ENCODE measurements around the gene SIX4. TPM values are rescaled to one million over a fixed set of nuclear protein-coding genes. Genes with fewer than 3 reads are reported as not detected.

SIX4 gene
- total RNA-seq, 2 experiments from 2014 or later = not detected

DNA sequence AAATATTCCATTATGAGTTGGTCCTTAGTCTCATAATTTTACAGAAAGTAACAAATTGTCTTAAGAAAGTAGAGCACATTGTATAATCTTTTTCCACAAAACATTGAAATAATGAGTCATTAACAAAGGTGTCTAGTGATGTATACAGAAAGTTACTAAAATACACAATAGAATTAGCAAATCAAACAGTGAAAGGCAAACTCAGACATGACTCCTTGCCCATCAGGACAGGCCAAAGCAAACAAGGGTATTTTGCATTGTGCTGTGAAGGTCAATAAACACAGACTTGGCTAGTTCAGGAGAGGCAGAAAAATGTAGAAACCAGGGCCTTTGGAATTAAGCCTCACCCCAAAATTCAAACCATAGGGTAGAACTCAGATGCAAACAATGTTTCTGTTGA, 37.3 kb downstream of the SIX4 start:
- H3K27ac ChIP-seq (ENCODE audit: low read depth in 1 of 2, low read length in 2 of 2) = no peak overlapping the region
- ATAC-seq (ENCODE audit: poor library complexity) (no peak), DNase-seq (no peak)
- no peaks in the 10 kb centered on the region for H3K36me3 ChIP-seq (ENCODE audit: insufficient read depth, low read length)
- ChIA-PET CTCF (no interaction called here), POLR2A (no interaction called here)
- Mint-ChIP-seq H3K36me3 (ENCODE audit: low read depth) (no peaks in the 10 kb centered on the region), H3K9me3 (no peaks in the 10 kb centered on the region), H3K4me3 (no peak overlapping the region), H3K27me3 (peaks cover 31% of the 10 kb centered on the region), H3K27ac (no peak overlapping the region), H3K4me1 (ENCODE audit: low read depth) (no peaks in the 10 kb centered on the region)
- TF ChIP-seq, protein P1, sequence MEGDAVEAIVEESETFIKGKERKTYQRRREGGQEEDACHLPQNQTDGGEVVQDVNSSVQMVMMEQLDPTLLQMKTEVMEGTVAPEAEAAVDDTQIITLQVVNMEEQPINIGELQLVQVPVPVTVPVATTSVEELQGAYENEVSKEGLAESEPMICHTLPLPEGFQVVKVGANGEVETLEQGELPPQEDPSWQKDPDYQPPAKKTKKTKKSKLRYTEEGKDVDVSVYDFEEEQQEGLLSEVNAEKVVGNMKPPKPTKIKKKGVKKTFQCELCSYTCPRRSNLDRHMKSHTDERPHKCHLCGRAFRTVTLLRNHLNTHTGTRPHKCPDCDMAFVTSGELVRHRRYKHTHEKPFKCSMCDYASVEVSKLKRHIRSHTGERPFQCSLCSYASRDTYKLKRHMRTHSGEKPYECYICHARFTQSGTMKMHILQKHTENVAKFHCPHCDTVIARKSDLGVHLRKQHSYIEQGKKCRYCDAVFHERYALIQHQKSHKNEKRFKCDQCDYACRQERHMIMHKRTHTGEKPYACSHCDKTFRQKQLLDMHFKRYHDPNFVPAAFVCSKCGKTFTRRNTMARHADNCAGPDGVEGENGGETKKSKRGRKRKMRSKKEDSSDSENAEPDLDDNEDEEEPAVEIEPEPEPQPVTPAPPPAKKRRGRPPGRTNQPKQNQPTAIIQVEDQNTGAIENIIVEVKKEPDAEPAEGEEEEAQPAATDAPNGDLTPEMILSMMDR (IDR thresholded peaks at IDR 0.05) = no peak
- no peaks in the 10 kb centered on the region for H3K4me1 ChIP-seq (ENCODE audit: insufficient read depth, low read length)
- intact Hi-C loops (cut with DNase I, micrococcal nuclease) = no loop called here
- H3K9me3 ChIP-seq (ENCODE audit: control insufficient read depth in 1 of 2, insufficient read depth in 1 of 2, low read length in 2 of 2) = no peaks in the 10 kb centered on the region
- no peak overlapping the region for H3K4me3 ChIP-seq (ENCODE audit: low read length)
- H3K27me3 ChIP-seq (ENCODE audit: control insufficient read depth in 1 of 2, insufficient read depth in 2 of 2, low read length in 2 of 2) = peaks cover 0 to 4% of the 10 kb centered on the region in 2 experiments

DNA sequence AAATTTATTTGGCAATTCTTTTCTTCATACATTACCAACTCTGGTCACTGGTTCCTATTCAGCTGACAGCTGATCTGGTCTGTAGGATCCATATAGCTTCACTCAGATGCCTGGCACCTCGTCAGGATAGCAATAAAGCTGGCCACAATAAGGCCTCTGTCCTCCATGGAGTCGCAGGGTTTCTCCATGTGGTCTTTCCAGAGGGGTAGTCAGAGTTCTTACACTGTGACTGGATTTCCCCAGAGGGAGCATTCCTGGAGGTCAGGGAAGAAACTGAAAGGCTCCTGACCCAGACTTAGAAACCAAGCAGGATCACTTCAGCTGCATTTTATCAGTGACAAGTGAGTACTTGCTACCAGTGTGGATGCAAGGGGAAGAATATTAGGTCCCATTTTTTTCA, 39.9 kb downstream of the SIX4 start:
- no peaks in the 10 kb centered on the region for H3K9me3 Mint-ChIP-seq
- peaks cover 40% of the 10 kb centered on the region for H3K27me3 Mint-ChIP-seq
- no peaks in the 10 kb centered on the region for H3K4me1 Mint-ChIP-seq (ENCODE audit: low read depth)
- no peaks in the 10 kb centered on the region for H3K4me1 ChIP-seq (ENCODE audit: insufficient read depth, low read length)
- ChIA-PET CTCF (no interaction called here), POLR2A (no interaction called here)
- no peaks in the 10 kb centered on the region for H3K36me3 ChIP-seq (ENCODE audit: insufficient read depth, low read length)
- ATAC-seq (ENCODE audit: poor library complexity) (no peak), DNase-seq (no peak)
- H3K4me3 ChIP-seq (ENCODE audit: low read length) = no peak overlapping the region
- H3K27ac ChIP-seq (ENCODE audit: low read depth in 1 of 2, low read length in 2 of 2) = no peak overlapping the region
- TF ChIP-seq, protein P1 (IDR thresholded peaks at IDR 0.05) = no peak
- H3K36me3 Mint-ChIP-seq (ENCODE audit: low read depth) = no peaks in the 10 kb centered on the region
- H3K9me3 ChIP-seq (ENCODE audit: control insufficient read depth in 1 of 2, insufficient read depth in 1 of 2, low read length in 2 of 2) = no peaks in the 10 kb centered on the region
- H3K27me3 ChIP-seq (ENCODE audit: control insufficient read depth in 1 of 2, insufficient read depth in 2 of 2, low read length in 2 of 2) = peaks cover 0 to 4% of the 10 kb centered on the region in 2 experiments
- H3K27ac Mint-ChIP-seq = no peak overlapping the region
- H3K4me3 Mint-ChIP-seq = no peak overlapping the region
- intact Hi-C loops (cut with DNase I, micrococcal nuclease) = no loop called here

DNA sequence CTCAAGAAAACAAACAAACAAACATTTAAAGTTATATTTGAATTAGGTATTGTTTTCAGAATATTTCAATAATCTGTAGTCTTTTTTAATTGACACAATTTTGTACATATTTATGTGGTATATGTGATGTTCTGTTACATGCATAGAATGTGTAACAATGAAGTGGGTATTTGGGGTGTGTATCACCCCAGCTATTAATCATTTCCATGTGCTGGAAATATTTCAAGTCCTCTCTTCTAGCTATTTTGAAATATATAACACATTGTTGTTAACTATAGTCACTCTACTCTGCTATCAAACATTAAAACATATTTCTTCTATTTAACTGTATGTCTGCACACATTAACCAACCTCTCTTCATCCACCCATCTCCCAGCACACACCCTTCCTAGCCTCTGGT, 42.9 kb downstream of the SIX4 start:
- no peaks in the 10 kb centered on the region for H3K4me1 ChIP-seq (ENCODE audit: insufficient read depth, low read length)
- H3K9me3 ChIP-seq (ENCODE audit: control insufficient read depth in 1 of 2, insufficient read depth in 1 of 2, low read length in 2 of 2) = no peaks in the 10 kb centered on the region
- H3K27ac Mint-ChIP-seq = no peak overlapping the region
- ATAC-seq (ENCODE audit: poor library complexity) (no peak), DNase-seq (no peak)
- TF ChIP-seq, protein P1 (IDR thresholded peaks at IDR 0.05) = no peak
- H3K4me3 Mint-ChIP-seq = no peak overlapping the region
- H3K4me1 Mint-ChIP-seq (ENCODE audit: low read depth) = no peaks in the 10 kb centered on the region
- H3K36me3 ChIP-seq (ENCODE audit: insufficient read depth, low read length) = no peaks in the 10 kb centered on the region
- H3K27me3 Mint-ChIP-seq = peaks cover 46% of the 10 kb centered on the region
- no peaks in the 10 kb centered on the region for H3K36me3 Mint-ChIP-seq (ENCODE audit: low read depth)
- intact Hi-C loops (cut with DNase I, micrococcal nuclease) = no loop called here
- H3K27me3 ChIP-seq (ENCODE audit: control insufficient read depth in 1 of 2, insufficient read depth in 2 of 2, low read length in 2 of 2) = peaks cover 0 to 4% of the 10 kb centered on the region in 2 experiments
- no peaks in the 10 kb centered on the region for H3K9me3 Mint-ChIP-seq
- no peak overlapping the region for H3K27ac ChIP-seq (ENCODE audit: low read depth in 1 of 2, low read length in 2 of 2)
- CTCF ChIA-PET = no interaction called here
- no peak overlapping the region for H3K4me3 ChIP-seq (ENCODE audit: low read length)
- POLR2A ChIA-PET = no interaction called here

All from CD4-positive, alpha-beta T cell (primary cell).